Neural cell (in vitro differentiated cells): ENCODE data around the gene INTS7. TPM values are rescaled to one million over a fixed set of nuclear protein-coding genes. Genes with fewer than 3 reads are reported as not detected.

Experiments used
- H2AFZ ChIP-seq: fragments of 200-600, 300-800 bp; sonication (generic), shearing (Covaris generic); 2 replicates; pipeline ENCODE4 v1.6.0; 2014; ENCODE audit warnings: low read depth, mild to moderate bottlenecking, antibody characterized with exemption, low read length, moderate library complexity
- H3F3A ChIP-seq: fragments of 200-600 bp; shearing (Covaris generic); 2 replicates; pipeline ENCODE4 v1.6.1; 2016; ENCODE audit warnings: mild to moderate bottlenecking, moderate library complexity, mixed read lengths, antibody characterized with exemption, low read length; ENCODE audit not compliant: insufficient read depth, poor library complexity, severe bottlenecking
- H3K27ac ChIP-seq: fragments of 200-600, 300-800 bp; sonication (generic), shearing (Covaris generic); 2 replicates; pipeline ENCODE4 v1.5.1; 2014; ENCODE audit warnings: mild to moderate bottlenecking, low read length, moderate library complexity
- H3K27me3 ChIP-seq: fragments of 300-800, 200-600 bp; sonication (generic), shearing (Covaris generic); 2 replicates; pipeline ENCODE4 v1.6.0; 2014; ENCODE audit warnings: mild to moderate bottlenecking, low read depth, low read length, moderate library complexity; ENCODE audit not compliant: insufficient read depth
- H3K36me3 ChIP-seq: fragments of 300-800, 200-600 bp; sonication (generic), shearing (Covaris generic); 2 replicates; pipeline ENCODE4 v1.5.1; 2014; ENCODE audit warnings: mild to moderate bottlenecking, antibody characterized with exemption, low read length, moderate library complexity; ENCODE audit not compliant: insufficient read depth
- H3K4me2 ChIP-seq: fragments of 300-800, 200-600 bp; sonication (generic), shearing (Covaris generic); 2 replicates; pipeline ENCODE4 v1.6.0; 2014; ENCODE audit warnings: mild to moderate bottlenecking, low read length
- H3K4me3 ChIP-seq: fragments of 300-800, 200-600 bp; sonication (generic), shearing (Covaris generic); 2 replicates; pipeline ENCODE4 v1.5.1; 2014; ENCODE audit warnings: mild to moderate bottlenecking, low read length, moderate library complexity
- H3K79me2 ChIP-seq: fragments of 200-600 bp; shearing (Covaris generic); replicated peaks from 2 replicates; pipeline ENCODE4 v1.6.0; 2014; ENCODE audit warnings: mild to moderate bottlenecking, low read length, moderate library complexity; ENCODE audit not compliant: insufficient read depth
- H3K9ac ChIP-seq: fragments of 300-800, 200-600 bp; sonication (generic), shearing (Covaris generic); 2 replicates; pipeline ENCODE4 v1.6.1; 2016; ENCODE audit warnings: mild to moderate bottlenecking, low read length, mixed read lengths
- H3K9me2 ChIP-seq: fragments of 200-600 bp; shearing (Covaris generic); 2 replicates; pipeline ENCODE4 v1.6.1; 2016; ENCODE audit warnings: mild to moderate bottlenecking, low read length, mixed read lengths; ENCODE audit not compliant: insufficient read depth
- H3K9me3 ChIP-seq: fragments of 200-600, 300-800 bp; sonication (generic), shearing (Covaris generic); 2 replicates; pipeline ENCODE4 v1.6.1; 2016; ENCODE audit warnings: mild to moderate bottlenecking, mixed run types, low read length, moderate library complexity, mixed read lengths
- H4K20me1 ChIP-seq: fragments of 200-600 bp; shearing (Covaris generic); 2 replicates; pipeline ENCODE4 v1.6.1; 2016; ENCODE audit warnings: mild to moderate bottlenecking, mixed run types; ENCODE audit not compliant: insufficient read depth
- CTCF ChIP-seq: fragments of 450-650 bp; IDR thresholded peaks from 2 replicates; pipeline ENCODE4 v1.5.1; 2014; ENCODE audit warnings: antibody characterized with exemption, mild to moderate bottlenecking, moderate library complexity; ENCODE audit not compliant: poor library complexity, severe bottlenecking
- EP300 ChIP-seq: fragments of 450-650 bp; conservative IDR thresholded peaks from 2 replicates; pipeline ENCODE4 v1.6.1; 2014; ENCODE audit warnings: antibody characterized with exemption, mild to moderate bottlenecking, moderate library complexity; ENCODE audit not compliant: poor library complexity, severe bottlenecking
- EZH2 ChIP-seq: fragments of 200-600, 300-800 bp; shearing (Covaris generic), sonication (generic); IDR thresholded peaks from 2 replicates; pipeline ENCODE4 v1.6.1; 2014; ENCODE audit warnings: antibody characterized with exemption, low read length, borderline replicate concordance, mild to moderate bottlenecking; ENCODE audit not compliant: insufficient read depth, poor library complexity, severe bottlenecking
- MXI1 ChIP-seq: fragments of 450-650 bp; conservative IDR thresholded peaks from 2 replicates; pipeline ENCODE4 v1.6.1; 2014; ENCODE audit warnings: antibody characterized with exemption, mild to moderate bottlenecking; ENCODE audit not compliant: poor library complexity, severe bottlenecking
- POLR2AphosphoS5 ChIP-seq: IDR thresholded peaks from 2 replicates; pipeline ENCODE4 v1.6.1; 2012
- RAD21 ChIP-seq: fragments of 450-650 bp; conservative IDR thresholded peaks from 2 replicates; pipeline ENCODE4 v1.6.1; 2014; ENCODE audit warnings: antibody characterized with exemption, mild to moderate bottlenecking, moderate library complexity
- REST ChIP-seq: IDR thresholded peaks from 2 replicates; pipeline ENCODE4 v1.6.1; 2012; ENCODE audit warnings: borderline replicate concordance
- SMC3 ChIP-seq: fragments of 450-650 bp; conservative IDR thresholded peaks from 2 replicates; pipeline ENCODE4 v1.6.1; 2014; ENCODE audit warnings: antibody characterized with exemption, mild to moderate bottlenecking, moderate library complexity; ENCODE audit not compliant: poor library complexity
- TAF1 ChIP-seq: IDR thresholded peaks from 2 replicates; pipeline ENCODE4 v1.6.1; 2012; ENCODE audit warnings: low read depth
- polyA plus RNA-seq: library from polyadenylated mRNA; depleted of rRNA; stranded (reverse); fragments of >200 nt; gene quantifications from 2 replicates; pipeline ENCODE4 v1.2.3, GENCODE V29; 2014

Gene INTS7
- polyA plus RNA-seq, 1 donor from 2014 or later = 23.6 TPM

GRCh38 chr1:211910113-211910884, 125.1 kb downstream of the INTS7 start:
- Histone ChIP-seq H3K79me2 (no peaks in the 10 kb centered on the region), H2AFZ (no peak overlapping the region), H3K36me3 (no peaks in the 10 kb centered on the region), H3K9ac (no peak overlapping the region), H3K4me2 (no peak overlapping the region), H3K4me3 (no peak overlapping the region), H3K9me2 (no peaks in the 10 kb centered on the region), H3K27me3 (no peaks in the 10 kb centered on the region), H3F3A (no peaks in the 10 kb centered on the region), H3K9me3 (no peaks in the 10 kb centered on the region), H3K27ac (no peak overlapping the region), H4K20me1 (no peaks in the 10 kb centered on the region)
- no peak for TF ChIP-seq POLR2AphosphoS5
- no peak for TF ChIP-seq SMC3
- TF ChIP-seq REST = no peak
- TF ChIP-seq MXI1 = no peak
- TF ChIP-seq EP300 = no peak
- TF ChIP-seq CTCF = no peak
- no peak for TF ChIP-seq TAF1
- no peak for TF ChIP-seq EZH2
- TF ChIP-seq RAD21 = no peak

- Histone ChIP-seq H3K9ac (no peak overlapping the region), H3K27ac (no peak overlapping the region), H3K9me2 (no peaks in the 10 kb centered on the region), H3K27me3 (no peaks in the 10 kb centered on the region), H2AFZ (no peak overlapping the region), H3F3A (no peaks in the 10 kb centered on the region), H3K4me2 (no peak overlapping the region), H3K4me3 (no peak overlapping the region), H3K36me3 (no peaks in the 10 kb centered on the region), H4K20me1 (no peaks in the 10 kb centered on the region), H3K9me3 (no peaks in the 10 kb centered on the region), H3K79me2 (no peaks in the 10 kb centered on the region)
- TF ChIP-seq REST (no peak), TAF1 (no peak), POLR2AphosphoS5 (no peak), EZH2 (no peak), CTCF (no peak), RAD21 (no peak), MXI1 (no peak), SMC3 (no peak), EP300 (no peak)
Measured at GRCh38 chr1:211909395-211909794, 126.0 kb downstream of the INTS7 start.
